Measurements from ENCODE around the gene CKAP5.

DNA sequence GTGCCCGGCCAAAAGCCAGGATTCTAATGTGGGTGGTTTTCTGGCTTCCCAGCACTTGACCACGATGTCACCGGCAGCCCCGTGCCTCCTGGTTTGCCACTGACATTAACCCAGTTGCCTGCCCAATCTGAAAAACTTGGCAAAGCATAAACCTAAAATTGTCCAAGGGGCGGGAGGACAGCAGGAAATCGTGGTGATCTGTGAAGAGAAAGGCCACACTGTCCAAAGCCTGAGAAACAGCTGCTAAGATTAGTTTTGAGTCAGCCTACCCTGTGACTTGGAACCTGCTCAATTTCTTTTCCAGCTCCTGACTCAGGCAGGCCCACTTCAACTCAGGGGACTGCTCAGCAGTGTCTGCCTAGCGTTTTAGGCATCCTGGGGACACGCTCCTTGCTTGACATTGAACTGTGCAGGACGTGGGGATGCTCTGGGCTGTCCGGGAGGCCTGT is 135.2 kb downstream of the CKAP5 start:
- TF ChIP-seq, protein P1, sequence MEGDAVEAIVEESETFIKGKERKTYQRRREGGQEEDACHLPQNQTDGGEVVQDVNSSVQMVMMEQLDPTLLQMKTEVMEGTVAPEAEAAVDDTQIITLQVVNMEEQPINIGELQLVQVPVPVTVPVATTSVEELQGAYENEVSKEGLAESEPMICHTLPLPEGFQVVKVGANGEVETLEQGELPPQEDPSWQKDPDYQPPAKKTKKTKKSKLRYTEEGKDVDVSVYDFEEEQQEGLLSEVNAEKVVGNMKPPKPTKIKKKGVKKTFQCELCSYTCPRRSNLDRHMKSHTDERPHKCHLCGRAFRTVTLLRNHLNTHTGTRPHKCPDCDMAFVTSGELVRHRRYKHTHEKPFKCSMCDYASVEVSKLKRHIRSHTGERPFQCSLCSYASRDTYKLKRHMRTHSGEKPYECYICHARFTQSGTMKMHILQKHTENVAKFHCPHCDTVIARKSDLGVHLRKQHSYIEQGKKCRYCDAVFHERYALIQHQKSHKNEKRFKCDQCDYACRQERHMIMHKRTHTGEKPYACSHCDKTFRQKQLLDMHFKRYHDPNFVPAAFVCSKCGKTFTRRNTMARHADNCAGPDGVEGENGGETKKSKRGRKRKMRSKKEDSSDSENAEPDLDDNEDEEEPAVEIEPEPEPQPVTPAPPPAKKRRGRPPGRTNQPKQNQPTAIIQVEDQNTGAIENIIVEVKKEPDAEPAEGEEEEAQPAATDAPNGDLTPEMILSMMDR (conservative IDR thresholded peaks at IDR 0.05 in 1 of 2, IDR thresholded peaks at IDR 0.05 in 1 of 2; ENCODE audit: low read depth in 1 of 2, low read length in 2 of 2), result no peak
- TF ChIP-seq EZH2 (IDR thresholded peaks at IDR 0.05; ENCODE audit: low read length, missing control alignments), result no peak

Data from fibroblast of lung (primary cell).